Lung (tissue), 12 donors: ENCODE measurements around the gene COMMD1. TPM values are rescaled to one million over a fixed set of nuclear protein-coding genes. Genes with fewer than 3 reads are reported as not detected.
"Not testable (repeated sequence)": the region's sequence is repeated elsewhere in the genome, so short reads cannot be mapped to it uniquely, and the experiment has no call there.

Experiments
- ATAC-seq: fragments of 200-7000 bp; cut with Tn5 transposase; one replicate; pipeline ENCODE4 v1.9.1; 2020; ENCODE audit warnings: moderate number of reproducible peaks; ENCODE audit not compliant: insufficient read depth, low FRiP score
- DNase-seq, 3 donors: peaks; one replicate each; pipeline ENCODE4 v3.0.0-alpha.2; 2013 to 2017
- H3K27ac ChIP-seq, 2 donors: one replicate each; pipeline ENCODE4 v1.5.1; 2013; ENCODE audit warnings: mild to moderate bottlenecking in 2 of 2, moderate library complexity in 2 of 2, control low read depth in 1 of 2, inconsistent platforms in 1 of 2, low read depth in 1 of 2, low read length in 1 of 2
- H3K27me3 ChIP-seq, 3 donors: one replicate each; pipeline ENCODE4 v1.5.1; 2013; ENCODE audit warnings: low read length in 2 of 3; ENCODE audit not compliant: control insufficient read depth in 3 of 3, insufficient read depth in 3 of 3
- H3K36me3 ChIP-seq, 4 donors: one replicate each; pipeline ENCODE4 v1.5.1; 2013; ENCODE audit warnings: low read length in 4 of 4, mild to moderate bottlenecking in 1 of 4, moderate library complexity in 1 of 4; ENCODE audit not compliant: control insufficient read depth in 4 of 4, insufficient read depth in 4 of 4
- H3K4me1 ChIP-seq, 5 donors: one replicate each; pipeline ENCODE4 v1.5.1; 2013; ENCODE audit warnings: low read length in 5 of 5, mild to moderate bottlenecking in 2 of 5, moderate library complexity in 1 of 5; ENCODE audit not compliant: control insufficient read depth in 5 of 5, insufficient read depth in 5 of 5
- H3K4me3 ChIP-seq: one replicate; pipeline ENCODE4 v1.5.1; 2013; ENCODE audit warnings: mild to moderate bottlenecking, control low read depth, moderate library complexity
- H3K9ac ChIP-seq, 2 donors: one replicate each; pipeline ENCODE4 v1.5.1; 2013; ENCODE audit warnings: low read length in 2 of 2, control low read depth in 1 of 2; ENCODE audit not compliant: insufficient read depth in 1 of 2
- H3K9me3 ChIP-seq, 4 donors: one replicate each; pipeline ENCODE4 v1.5.1; 2013; ENCODE audit warnings: low read length in 3 of 4, mild to moderate bottlenecking in 1 of 4, moderate library complexity in 1 of 4; ENCODE audit not compliant: control insufficient read depth in 4 of 4, insufficient read depth in 3 of 4
- CTCF ChIP-seq: IDR thresholded peaks from 2 replicates; pipeline ENCODE4 v1.5.1; 2012; ENCODE audit warnings: mild to moderate bottlenecking; ENCODE audit errors: control extremely low read depth, extremely low read depth
- WGBS, 2 donors: extraction: QIAGEN DNeasy Blood & Tissue Kit; methylation state at CpG; one replicate each; pipeline ENCODE4 v1.1.7; 2013; 5-methylcytosine and 5-hydroxymethylcytosine counted together
- polyA plus RNA-seq, 2 donors: library from polyadenylated mRNA; stranded (reverse); fragments of 200-250 nt; gene quantifications; one replicate each; pipeline ENCODE4 v1.2.1, GENCODE V29; 2013
- total RNA-seq, 2 donors: library from RNA; depleted of rRNA in 1 of 2; stranded (reverse); fragments of >200 nt in 1 of 2; gene quantifications; one replicate each; pipeline ENCODE4 v1.2.1, GENCODE V29; 2014 to 2021
- donor health status: control.
- donor health status: control.
- donor health status: Bipolar disorder and iron deficiency.
- donor health status: healthy.
- donor health status: DM: yes; HTN: yes; CAD: no.

The COMMD1 gene
- total and polyA plus RNA-seq, 4 donors = 31.0 to 41.7 (median 35.2) TPM

- TF ChIP-seq CTCF = no peak
- ATAC-seq = no peak
- no peaks in the 10 kb centered on the region for H3K27me3 ChIP-seq
- peak overlapping the region; percentile 75 to 93 for H3K9ac ChIP-seq
- no peaks in the 10 kb centered on the region for H3K36me3 ChIP-seq
- 1% methylated on average over 6 of the region's 6 CpGs for WGBS, 2 donors
- peaks cover 0 to 13% (median 0%) of the 10 kb centered on the region in 5 donors for H3K4me1 ChIP-seq
- no peaks in the 10 kb centered on the region for H3K9me3 ChIP-seq
- peak overlapping the region in 1 of 2 donors; percentile 80 for H3K27ac ChIP-seq
- DNase-seq = no peak
- H3K4me3 ChIP-seq = peak overlapping the region; percentile 67
These were observed 654 bp downstream of the COMMD1 start for GRCh38 chr2:61906186-61906470.

GRCh38 chr2:61909116-61909515 is 3.6 kb downstream of the COMMD1 start:
- TF ChIP-seq CTCF = no peak
- H3K27ac ChIP-seq = no peak overlapping the region
- no peaks in the 10 kb centered on the region for H3K27me3 ChIP-seq
- H3K4me1 ChIP-seq = peaks cover 0 to 13% (median 2%) of the 10 kb centered on the region in 5 donors
- H3K9me3 ChIP-seq = no peaks in the 10 kb centered on the region
- H3K4me3 ChIP-seq = no peak overlapping the region
- ATAC-seq (no peak), DNase-seq (no peak)
- H3K9ac ChIP-seq = no peak overlapping the region
- peaks cover 0 to 3% (median under 1%) of the 10 kb centered on the region in 4 donors for H3K36me3 ChIP-seq
- WGBS, 2 donors = 93 to 95% methylated on average over 8 of the region's 8 CpGs

GRCh38 chr2:61910603-61911002 is 5.1 kb downstream of the COMMD1 start:
- Histone ChIP-seq H3K4me1 (peaks cover 0 to 9% (median 2%) of the 10 kb centered on the region in 5 donors), H3K27ac (no peak overlapping the region), H3K9me3 (no peaks in the 10 kb centered on the region), H3K9ac (no peak overlapping the region), H3K4me3 (no peak overlapping the region), H3K27me3 (no peaks in the 10 kb centered on the region), H3K36me3 (peaks cover 0 to 3% (median under 1%) of the 10 kb centered on the region in 4 donors)
- DNase-seq = no peak
- no peak for TF ChIP-seq CTCF
- no peak for ATAC-seq
- WGBS, 2 donors = 79 to 86% methylated on average over 9 of the region's 9 CpGs

GRCh38 chr2:61911510-61911909 is 6.0 kb downstream of the COMMD1 start:
- Histone ChIP-seq H3K4me3 (no peak overlapping the region), H3K4me1 (peaks cover 0 to 4% (median 2%) of the 10 kb centered on the region in 5 donors), H3K9ac (no peak overlapping the region), H3K27ac (no peak overlapping the region), H3K27me3 (no peaks in the 10 kb centered on the region), H3K9me3 (no peaks in the 10 kb centered on the region), H3K36me3 (peaks cover 0 to 3% (median under 1%) of the 10 kb centered on the region in 4 donors)
- DNase-seq (no peak), ATAC-seq (no peak)
- WGBS, 2 donors = 95 to 100% methylated on average over 4 of the region's 4 CpGs
- TF ChIP-seq CTCF = no peak

GRCh38 chr2:61914794-61915193 is 9.3 kb downstream of the COMMD1 start:
- H3K9me3 ChIP-seq, H3K27me3 ChIP-seq, H3K4me1 ChIP-seq, ATAC-seq, H3K27ac ChIP-seq, DNase-seq, H3K36me3 ChIP-seq, H3K4me3 ChIP-seq, H3K9ac ChIP-seq: not testable (repeated sequence)
- 92 to 96% methylated on average over 4 of the region's 4 CpGs for WGBS, 2 donors
